GM18858 (cell line): ENCODE measurements around the gene REEP2.
A peak's percentile ranks its signal among the peaks of the same experiment; 100 is the strongest.
"Not testable (repeated sequence)": the region's sequence is repeated elsewhere in the genome, so short reads cannot be mapped to it uniquely, and the experiment has no call there.

Experiments used
- ATAC-seq: cut with Tn5 transposase; IDR thresholded peaks from one replicate; pipeline ENCODE4 v1.9.1; 2021; ENCODE audit not compliant: unreplicated experiment

REEP2 gene

GRCh38 chr5:138466125-138466899, 27.5 kb downstream of the REEP2 start:
- no peak for ATAC-seq

GRCh38 chr5:138466900-138467710, 28.2 kb downstream of the REEP2 start:
- no peak for ATAC-seq

DNA sequence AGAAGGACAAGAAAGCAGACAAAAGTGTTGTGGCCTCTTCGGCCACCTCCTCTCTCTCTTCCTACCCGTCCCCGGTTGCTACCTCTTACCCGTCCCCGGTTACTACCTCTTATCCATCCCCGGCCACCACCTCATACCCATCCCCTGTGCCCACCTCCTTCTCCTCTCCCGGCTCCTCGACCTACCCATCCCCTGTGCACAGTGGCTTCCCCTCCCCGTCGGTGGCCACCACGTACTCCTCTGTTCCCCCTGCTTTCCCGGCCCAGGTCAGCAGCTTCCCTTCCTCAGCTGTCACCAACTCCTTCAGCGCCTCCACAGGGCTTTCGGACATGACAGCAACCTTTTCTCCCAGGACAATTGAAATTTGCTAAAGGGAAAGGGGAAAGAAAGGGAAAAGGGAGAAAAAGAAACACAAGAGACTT, 28.9 kb downstream of the REEP2 start:
- no peak for ATAC-seq

DNA sequence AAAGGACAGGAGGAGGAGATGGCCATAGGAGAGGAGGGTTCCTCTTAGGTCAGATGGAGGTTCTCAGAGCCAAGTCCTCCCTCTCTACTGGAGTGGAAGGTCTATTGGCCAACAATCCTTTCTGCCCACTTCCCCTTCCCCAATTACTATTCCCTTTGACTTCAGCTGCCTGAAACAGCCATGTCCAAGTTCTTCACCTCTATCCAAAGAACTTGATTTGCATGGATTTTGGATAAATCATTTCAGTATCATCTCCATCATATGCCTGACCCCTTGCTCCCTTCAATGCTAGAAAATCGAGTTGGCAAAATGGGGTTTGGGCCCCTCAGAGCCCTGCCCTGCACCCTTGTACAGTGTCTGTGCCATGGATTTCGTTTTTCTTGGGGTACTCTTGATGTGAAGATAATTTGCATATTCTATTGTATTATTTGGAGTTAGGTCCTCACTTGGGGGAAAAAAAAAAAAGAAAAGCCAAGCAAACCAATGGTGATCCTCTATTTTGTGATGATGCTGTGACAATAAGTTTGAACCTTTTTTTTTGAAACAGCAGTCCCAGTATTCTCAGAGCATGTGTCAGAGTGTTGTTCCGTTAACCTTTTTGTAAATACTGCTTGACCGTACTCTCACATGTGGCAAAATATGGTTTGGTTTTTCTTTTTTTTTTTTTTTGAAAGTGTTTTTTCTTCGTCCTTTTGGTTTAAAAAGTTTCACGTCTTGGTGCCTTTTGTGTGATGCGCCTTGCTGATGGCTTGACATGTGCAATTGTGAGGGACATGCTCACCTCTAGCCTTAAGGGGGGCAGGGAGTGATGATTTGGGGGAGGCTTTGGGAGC, 29.5 kb downstream of the REEP2 start:
- ATAC-seq: no peak

- no peak for ATAC-seq
Measured at GRCh38 chr5:138468966-138469539, 30.2 kb downstream of the REEP2 start.

GRCh38 chr5:138469540-138470321, 30.9 kb downstream of the REEP2 start:
- no peak for ATAC-seq

- no peak for ATAC-seq
Measured at GRCh38 chr5:138470322-138471051, 31.6 kb downstream of the REEP2 start.

- no peak for ATAC-seq
Measured at GRCh38 chr5:138471052-138471361, 32.1 kb downstream of the REEP2 start.

DNA sequence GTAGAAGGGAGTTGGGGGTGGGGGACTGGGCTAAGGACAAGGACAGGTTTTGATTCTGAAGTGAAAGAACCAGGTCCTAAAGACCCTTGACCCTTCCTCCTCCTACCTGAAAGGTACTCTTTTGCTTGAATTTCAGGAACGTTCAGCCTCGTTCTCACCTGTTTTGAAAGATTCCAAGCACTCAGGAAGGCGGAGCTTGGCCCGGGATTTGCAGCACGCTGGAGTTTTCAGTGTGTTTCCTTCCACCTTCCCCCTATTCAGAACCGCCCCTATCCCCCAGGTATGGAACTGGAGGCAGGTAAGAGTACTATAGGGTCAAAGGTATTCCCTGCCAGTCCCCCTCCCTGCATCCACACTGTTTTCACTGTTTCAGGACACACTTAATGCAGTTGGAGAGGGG, 33.5 kb downstream of the REEP2 start:
- no peak for ATAC-seq

DNA sequence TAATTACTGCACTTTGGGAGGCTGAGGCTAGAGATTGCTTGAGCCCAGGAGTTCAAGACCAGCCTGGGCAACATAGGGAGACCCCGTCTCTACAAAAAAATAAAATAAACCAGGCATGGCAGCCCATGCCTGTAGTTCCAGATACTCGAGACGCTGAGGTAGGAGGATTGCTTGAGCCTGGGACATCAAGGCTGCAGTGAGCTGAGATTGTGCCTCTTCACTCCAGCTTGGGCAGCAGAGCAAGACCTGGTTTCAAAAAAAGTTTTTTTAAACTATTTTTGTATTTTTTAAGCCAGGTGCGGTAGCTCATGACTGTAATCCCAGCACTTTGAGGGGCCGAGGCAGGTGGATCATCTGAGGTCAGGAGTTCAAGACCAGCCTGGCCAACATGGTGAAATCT, 34.3 kb downstream of the REEP2 start:
- not testable (repeated sequence) for ATAC-seq

DNA sequence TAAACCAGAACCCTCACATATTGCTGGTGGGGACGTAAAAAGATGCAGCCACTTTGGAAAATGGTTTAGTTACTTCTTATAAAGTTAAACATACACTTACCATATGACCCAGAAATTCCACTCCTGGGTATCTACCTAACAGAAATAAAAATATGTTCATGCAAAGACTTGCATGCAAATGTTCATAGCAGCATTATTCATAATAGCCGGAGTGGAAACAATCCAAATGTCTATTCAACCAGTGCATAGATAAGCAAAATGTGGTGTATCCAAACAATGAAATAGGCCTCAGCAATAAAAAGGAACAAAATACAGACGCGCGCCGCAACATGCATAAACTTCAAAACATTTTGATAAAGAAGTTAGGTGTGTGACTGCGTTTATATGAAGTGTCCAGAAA, 38.1 kb downstream of the REEP2 start:
- ATAC-seq: no peak

DNA sequence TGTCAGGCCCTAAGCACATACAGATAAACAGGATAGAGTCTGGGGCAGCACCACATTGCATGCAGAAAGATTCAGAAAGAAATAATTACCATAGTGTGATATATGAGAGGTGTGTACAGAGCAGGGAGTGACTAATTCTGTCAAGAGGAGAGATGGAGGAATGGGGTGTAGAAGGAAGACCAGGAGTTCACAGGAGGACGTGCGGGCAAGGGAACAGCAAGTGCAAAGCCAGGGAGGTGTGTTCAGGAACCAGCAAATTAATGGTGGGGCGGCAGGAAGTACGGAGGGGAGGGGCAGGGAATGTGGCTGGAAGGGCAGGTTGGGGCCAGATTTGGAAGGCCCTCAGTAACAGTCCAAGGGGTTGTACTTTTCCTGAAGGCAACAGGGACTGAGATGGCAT, 43.8 kb downstream of the REEP2 start:
- no peak for ATAC-seq

DNA sequence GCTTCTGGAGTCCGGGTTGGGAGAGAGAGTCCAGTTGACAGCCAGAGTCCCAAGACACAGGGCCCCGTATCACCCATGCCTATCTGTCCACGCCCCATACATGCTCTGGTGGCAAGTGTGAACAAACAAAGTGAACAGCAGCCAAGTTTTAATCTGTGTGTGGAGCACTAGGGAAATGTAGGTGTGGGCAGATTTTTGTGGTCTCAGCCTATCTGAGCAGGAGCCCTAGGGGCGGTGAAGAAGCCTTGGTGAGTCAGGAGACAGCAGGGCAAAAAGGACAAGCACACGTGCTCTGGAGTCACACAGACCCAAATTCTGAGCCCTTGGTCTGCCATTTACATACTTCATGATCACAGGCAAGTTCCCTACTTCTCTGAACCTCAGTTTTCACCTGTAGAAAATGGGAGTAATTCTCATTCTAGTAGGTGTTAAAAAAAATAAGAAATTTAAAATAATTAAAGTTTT, 49.7 kb downstream of the REEP2 start:
- no peak for ATAC-seq

GRCh38 chr5:138489683-138490061, 50.8 kb downstream of the REEP2 start:
- no peak for ATAC-seq

GRCh38 chr5:138490648-138491283, 51.9 kb downstream of the REEP2 start:
- ATAC-seq: no peak

- no peak for ATAC-seq
Measured at GRCh38 chr5:138491284-138491648, 52.4 kb downstream of the REEP2 start.

DNA sequence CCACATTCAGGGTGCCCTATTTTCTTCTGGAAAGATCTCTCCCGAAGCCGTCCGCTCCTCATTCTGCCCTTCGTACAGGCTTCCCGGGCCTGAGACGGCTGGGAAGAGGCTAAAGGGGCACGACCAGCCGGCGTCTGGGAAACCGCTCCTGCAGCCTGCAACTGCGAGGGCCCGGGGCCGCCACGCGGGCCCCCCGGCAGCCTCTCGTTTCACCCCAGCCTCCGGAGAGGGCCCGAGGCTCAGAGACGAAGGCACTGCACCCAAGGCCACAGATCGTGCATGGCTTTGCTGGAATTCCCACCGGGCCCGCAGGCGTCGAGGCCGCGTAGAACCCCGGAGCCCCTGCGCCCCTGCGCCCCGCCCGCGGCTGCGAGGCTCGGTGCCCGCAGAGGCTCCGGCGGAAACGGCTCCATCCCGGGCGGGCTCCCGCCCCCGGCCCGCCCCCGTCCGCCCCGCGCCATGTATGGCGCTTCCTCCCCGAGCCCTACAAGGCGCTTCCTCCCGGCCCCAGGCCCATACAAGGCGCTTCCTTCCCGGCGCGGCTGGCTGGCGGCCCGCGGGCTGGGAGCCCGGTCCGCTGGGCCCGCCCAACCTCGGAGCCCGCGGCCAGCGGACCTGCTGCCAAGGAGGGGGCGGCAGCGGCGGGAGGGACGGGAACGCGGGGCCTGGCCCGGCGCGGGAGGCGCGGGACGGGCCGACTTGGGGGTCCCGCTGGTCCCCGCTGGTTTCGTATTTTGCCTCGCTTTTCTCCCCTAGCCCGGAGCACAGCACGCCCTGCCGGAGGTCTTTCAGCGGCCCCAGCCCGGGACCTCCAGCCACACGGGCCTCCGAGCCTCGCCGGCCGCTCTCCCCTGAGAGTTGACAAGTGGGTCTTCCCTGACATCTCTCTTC, 53.1 kb downstream of the REEP2 start:
- ATAC-seq: peak; percentile 96

DNA sequence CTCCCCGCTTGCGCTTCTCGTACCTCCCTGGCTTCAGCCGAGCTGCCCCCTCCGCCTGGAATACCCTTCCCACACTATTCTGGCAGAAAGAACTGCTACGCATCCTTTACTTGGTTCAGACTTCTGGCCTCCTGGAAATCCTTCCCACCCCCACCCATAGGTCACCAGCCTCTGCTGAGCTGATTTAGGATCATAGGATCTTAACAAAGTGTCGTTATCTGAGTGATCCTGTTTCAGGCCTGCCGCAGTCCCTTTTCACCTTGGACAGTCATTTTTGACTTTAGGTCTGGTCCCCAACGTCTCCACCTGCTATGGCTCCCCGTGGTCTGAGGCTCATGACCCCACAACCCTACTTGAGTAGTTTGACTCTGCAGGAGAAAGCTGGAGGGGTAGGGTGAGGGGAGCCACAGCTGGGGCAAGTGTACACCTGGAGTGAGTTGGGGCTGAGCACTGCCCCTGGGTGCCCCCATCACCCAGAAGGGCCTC, 53.7 kb downstream of the REEP2 start:
- no peak for ATAC-seq
